GM10266 (cell line): Measurements from ENCODE around the gene FHOD1.

ENCODE experiments used
- DNase-seq: peaks from one replicate; pipeline ENCODE4 v3.0.0; 2012; ENCODE audit errors: extremely low spot score
- CTCF ChIP-seq: IDR thresholded peaks from 2 replicates; pipeline ENCODE4 v1.5.1; 2012; ENCODE audit warnings: mild to moderate bottlenecking, low read depth; ENCODE audit not compliant: control insufficient read depth, insufficient read depth; ENCODE audit errors: missing control alignments

FHOD1 gene

GRCh38 chr16:67209565-67209964, 37.7 kb downstream of the FHOD1 start:
- no peak for DNase-seq
- no peak for TF ChIP-seq CTCF

DNA sequence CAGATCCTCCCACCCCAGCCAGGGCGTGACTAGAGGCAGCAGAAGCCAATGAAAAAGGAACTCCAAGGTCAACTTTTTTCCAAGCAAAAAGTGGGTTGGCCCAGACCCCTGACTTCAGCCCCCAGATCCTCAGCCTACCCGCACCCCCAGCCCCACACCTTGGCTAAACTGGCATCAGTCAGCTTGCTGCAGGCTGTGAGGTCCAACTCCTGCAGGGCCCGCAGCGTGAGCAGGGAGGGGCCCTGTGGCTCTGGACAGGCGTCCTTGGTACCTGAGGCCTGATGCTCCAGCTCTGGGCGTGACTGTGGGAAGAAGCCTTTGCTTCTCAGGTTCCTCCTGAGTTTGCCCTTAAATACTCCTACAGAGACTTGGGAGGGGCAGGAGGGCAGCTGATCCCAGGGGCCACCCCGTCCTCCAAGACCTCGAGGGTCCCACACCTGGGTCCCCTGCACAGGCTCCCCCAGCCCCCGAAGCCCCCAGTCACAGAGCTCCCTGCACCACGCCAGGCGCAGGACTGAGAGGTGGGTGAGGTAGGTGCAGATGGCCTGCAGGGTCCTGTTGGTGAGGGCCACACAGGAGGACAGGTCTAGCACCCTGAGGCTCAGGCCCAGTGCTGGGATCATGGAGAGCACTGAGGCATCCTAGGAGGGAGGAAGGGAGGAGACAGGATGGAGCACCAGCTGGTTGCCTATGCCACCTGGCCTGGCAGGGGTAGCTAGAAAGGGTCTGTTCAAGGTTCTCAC, 39.0 kb downstream of the FHOD1 start:
- no peak for DNase-seq
- TF ChIP-seq CTCF = no peak

- DNase-seq = no peak
- no peak for TF ChIP-seq CTCF
Measured at GRCh38 chr16:67207249-67208091, 39.8 kb downstream of the FHOD1 start.

GRCh38 chr16:67206838-67207248, 40.4 kb downstream of the FHOD1 start:
- no peak for TF ChIP-seq CTCF
- DNase-seq = no peak

DNA sequence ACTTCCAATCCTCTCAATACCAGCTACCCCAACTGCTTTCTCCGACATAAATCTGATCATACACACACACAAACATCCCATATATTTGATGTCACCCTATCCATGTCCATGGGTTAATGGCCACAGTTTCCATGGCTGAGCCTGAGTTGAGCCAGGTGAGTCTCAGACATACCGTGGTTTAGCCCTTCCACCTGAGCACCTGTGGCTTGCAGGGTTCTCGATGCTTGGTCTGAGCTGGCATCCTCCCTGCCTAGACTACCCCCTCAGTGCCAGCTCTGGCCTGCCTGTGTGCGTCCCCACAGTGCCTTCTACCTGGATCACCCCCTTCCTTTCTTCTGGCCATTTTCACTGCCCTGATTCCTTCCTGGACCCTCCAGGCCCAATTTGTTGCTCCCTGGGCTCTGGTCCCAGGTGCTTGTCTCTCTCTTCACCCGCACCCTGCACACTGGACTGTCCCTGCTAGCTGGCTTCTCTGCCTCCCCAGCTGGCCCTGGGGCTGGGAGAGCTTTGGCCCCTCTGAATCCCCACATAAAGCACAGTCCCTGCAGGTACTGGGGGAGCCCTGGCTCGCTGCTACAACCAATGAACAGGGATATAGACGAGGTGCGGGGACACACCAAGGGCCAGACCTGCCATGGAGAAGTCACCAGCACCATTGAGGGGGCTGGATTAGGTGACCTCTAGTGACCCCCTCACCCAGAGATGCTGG, 41.0 kb downstream of the FHOD1 start:
- DNase-seq = no peak
- no peak for TF ChIP-seq CTCF

- DNase-seq = no peak
- TF ChIP-seq CTCF = no peak
Measured at GRCh38 chr16:67204076-67204475, 43.2 kb downstream of the FHOD1 start.
